ENCODE data around the gene MRPL12. TPM values are rescaled to one million over a fixed set of nuclear protein-coding genes. Genes with fewer than 3 reads are reported as not detected.
A peak's percentile ranks its signal among the peaks of the same experiment; 100 is the strongest.

The MRPL12 gene
- total and polyA plus RNA-seq, 2 of the 13 experiments (the other 11 are each of a cell fraction or from before 2014, with no cell fraction given): 39.1 to 94.1 TPM

DNA sequence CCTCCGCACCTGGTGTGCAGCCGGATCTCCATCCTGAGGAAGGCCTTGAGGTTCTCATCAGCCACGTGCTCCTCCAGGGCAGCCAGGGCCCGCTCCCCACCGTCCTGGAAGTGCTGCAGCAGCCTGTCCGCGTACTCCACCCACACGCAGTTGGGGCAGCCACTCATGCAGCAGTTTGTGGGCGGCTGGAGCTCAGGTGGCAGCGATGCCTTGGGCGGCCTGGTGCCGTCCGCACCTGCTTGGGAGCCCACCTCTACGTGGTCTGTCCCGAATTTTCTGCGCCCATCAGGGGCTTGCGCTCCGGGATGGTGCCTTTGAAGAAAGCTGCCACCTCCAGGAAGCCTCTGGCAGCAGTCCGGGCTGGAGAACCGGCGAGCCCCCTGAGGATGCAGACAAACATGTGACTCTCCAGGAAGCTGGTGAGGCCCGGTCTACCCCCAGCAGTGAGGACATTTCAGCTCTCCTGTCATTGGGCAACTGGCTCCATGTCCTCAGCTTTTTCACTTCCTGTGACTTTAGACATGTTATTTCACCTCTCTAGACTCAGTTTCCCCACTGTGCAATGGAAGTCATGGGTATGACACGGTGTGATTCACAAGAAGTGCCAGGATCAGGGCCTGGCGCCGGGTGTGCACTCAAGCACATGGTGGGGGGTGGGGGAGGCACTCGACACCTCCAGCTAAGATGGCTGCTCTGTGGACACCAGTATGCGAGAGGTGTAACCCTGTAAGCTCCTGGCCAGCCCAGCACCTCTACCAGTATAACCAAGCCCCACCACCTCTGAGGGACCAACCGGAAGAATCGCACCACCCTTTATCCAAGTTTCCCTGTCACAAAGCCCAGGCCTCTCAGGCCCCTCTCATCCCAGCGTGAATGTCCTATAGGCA is 37.7 kb upstream of the MRPL12 start (continued):
- TF ChIP-seq DNMT1 (CRISPR knock-in tag; IDR thresholded peaks at IDR 0.05): peak; percentile 41; the same call in 1 of the 2 replicates
- TF ChIP-seq, protein P1, sequence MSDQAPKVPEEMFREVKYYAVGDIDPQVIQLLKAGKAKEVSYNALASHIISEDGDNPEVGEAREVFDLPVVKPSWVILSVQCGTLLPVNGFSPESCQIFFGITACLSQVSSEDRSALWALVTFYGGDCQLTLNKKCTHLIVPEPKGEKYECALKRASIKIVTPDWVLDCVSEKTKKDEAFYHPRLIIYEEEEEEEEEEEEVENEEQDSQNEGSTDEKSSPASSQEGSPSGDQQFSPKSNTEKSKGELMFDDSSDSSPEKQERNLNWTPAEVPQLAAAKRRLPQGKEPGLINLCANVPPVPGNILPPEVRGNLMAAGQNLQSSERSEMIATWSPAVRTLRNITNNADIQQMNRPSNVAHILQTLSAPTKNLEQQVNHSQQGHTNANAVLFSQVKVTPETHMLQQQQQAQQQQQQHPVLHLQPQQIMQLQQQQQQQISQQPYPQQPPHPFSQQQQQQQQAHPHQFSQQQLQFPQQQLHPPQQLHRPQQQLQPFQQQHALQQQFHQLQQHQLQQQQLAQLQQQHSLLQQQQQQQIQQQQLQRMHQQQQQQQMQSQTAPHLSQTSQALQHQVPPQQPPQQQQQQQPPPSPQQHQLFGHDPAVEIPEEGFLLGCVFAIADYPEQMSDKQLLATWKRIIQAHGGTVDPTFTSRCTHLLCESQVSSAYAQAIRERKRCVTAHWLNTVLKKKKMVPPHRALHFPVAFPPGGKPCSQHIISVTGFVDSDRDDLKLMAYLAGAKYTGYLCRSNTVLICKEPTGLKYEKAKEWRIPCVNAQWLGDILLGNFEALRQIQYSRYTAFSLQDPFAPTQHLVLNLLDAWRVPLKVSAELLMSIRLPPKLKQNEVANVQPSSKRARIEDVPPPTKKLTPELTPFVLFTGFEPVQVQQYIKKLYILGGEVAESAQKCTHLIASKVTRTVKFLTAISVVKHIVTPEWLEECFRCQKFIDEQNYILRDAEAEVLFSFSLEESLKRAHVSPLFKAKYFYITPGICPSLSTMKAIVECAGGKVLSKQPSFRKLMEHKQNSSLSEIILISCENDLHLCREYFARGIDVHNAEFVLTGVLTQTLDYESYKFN (CRISPR knock-in tag; conservative IDR thresholded peaks at IDR 0.05): no peak; the same call in 1 of the 2 replicates
- TF ChIP-seq SYNCRIP (IDR thresholded peaks at IDR 0.05; ENCODE audit: insufficient read depth, low read depth, low read length): no peak
- TF ChIP-seq, protein P2, sequence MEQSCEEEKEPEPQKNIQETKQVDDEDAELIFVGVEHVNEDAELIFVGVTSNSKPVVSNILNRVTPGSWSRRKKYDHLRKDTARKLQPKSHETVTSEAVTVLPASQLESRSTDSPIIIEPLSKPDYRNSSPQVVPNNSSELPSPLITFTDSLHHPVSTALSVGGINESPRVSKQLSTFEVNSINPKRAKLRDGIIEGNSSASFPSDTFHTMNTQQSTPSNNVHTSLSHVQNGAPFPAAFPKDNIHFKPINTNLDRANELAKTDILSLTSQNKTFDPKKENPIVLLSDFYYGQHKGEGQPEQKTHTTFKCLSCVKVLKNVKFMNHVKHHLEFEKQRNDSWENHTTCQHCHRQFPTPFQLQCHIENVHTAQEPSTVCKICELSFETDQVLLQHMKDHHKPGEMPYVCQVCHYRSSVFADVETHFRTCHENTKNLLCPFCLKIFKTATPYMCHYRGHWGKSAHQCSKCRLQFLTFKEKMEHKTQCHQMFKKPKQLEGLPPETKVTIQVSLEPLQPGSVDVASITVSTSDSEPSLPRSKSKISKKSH (CRISPR knock-in tag; IDR thresholded peaks at IDR 0.05; ENCODE audit: borderline replicate concordance): no peak
- peak; percentile 74; the same call in 1 of the 2 replicates for TF ChIP-seq ZC3H4 (CRISPR knock-in tag; IDR thresholded peaks at IDR 0.05; ENCODE audit: borderline replicate concordance)
- TF ChIP-seq KDM2A (CRISPR knock-in tag; IDR thresholded peaks at IDR 0.05; ENCODE audit: borderline replicate concordance, low read depth): no peak
- no peak for TF ChIP-seq FOXK1 (CRISPR knock-in tag; IDR thresholded peaks at IDR 0.05; ENCODE audit: borderline replicate concordance, low read depth)
- no peak for TF ChIP-seq GATA4 (IDR thresholded peaks at IDR 0.05; ENCODE audit: borderline replicate concordance, low read depth)
- TF ChIP-seq HMG20B (CRISPR knock-in tag; conservative IDR thresholded peaks at IDR 0.05): no peak
- TF ChIP-seq, protein P3, sequence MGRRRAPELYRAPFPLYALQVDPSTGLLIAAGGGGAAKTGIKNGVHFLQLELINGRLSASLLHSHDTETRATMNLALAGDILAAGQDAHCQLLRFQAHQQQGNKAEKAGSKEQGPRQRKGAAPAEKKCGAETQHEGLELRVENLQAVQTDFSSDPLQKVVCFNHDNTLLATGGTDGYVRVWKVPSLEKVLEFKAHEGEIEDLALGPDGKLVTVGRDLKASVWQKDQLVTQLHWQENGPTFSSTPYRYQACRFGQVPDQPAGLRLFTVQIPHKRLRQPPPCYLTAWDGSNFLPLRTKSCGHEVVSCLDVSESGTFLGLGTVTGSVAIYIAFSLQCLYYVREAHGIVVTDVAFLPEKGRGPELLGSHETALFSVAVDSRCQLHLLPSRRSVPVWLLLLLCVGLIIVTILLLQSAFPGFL (CRISPR knock-in tag; IDR thresholded peaks at IDR 0.05): no peak
- no peak for TF ChIP-seq STAG1 (CRISPR knock-in tag; IDR thresholded peaks at IDR 0.05)
- no peak for TF ChIP-seq SRSF9 (IDR thresholded peaks at IDR 0.05; ENCODE audit: borderline replicate concordance, insufficient read depth, low read depth, low read length, poor library complexity, severe bottlenecking)
- TF ChIP-seq, protein P4, sequence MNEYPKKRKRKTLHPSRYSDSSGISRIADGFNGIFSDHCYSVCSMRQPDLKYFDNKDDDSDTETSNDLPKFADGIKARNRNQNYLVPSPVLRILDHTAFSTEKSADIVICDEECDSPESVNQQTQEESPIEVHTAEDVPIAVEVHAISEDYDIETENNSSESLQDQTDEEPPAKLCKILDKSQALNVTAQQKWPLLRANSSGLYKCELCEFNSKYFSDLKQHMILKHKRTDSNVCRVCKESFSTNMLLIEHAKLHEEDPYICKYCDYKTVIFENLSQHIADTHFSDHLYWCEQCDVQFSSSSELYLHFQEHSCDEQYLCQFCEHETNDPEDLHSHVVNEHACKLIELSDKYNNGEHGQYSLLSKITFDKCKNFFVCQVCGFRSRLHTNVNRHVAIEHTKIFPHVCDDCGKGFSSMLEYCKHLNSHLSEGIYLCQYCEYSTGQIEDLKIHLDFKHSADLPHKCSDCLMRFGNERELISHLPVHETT (CRISPR knock-in tag; conservative IDR thresholded peaks at IDR 0.05): no peak
- TF ChIP-seq, protein P5, sequence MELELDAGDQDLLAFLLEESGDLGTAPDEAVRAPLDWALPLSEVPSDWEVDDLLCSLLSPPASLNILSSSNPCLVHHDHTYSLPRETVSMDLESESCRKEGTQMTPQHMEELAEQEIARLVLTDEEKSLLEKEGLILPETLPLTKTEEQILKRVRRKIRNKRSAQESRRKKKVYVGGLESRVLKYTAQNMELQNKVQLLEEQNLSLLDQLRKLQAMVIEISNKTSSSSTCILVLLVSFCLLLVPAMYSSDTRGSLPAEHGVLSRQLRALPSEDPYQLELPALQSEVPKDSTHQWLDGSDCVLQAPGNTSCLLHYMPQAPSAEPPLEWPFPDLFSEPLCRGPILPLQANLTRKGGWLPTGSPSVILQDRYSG (CRISPR knock-in tag; IDR thresholded peaks at IDR 0.05): no peak
- TF ChIP-seq, protein P6, sequence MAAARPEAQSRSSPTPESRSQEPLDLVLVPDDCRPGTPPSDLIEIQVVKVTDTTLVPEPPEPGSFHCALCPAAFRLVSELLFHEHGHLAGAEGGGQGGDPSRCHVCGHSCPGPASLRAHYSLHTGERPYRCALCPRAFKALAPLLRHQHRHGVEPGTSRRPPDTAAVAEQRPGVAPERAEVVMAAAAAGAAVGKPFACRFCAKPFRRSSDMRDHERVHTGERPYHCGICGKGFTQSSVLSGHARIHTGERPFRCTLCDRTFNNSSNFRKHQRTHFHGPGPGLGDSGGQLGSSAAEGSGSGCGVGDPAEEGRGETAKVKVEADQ (CRISPR knock-in tag; IDR thresholded peaks at IDR 0.05; ENCODE audit: borderline replicate concordance): no peak
- TF ChIP-seq, protein P7, sequence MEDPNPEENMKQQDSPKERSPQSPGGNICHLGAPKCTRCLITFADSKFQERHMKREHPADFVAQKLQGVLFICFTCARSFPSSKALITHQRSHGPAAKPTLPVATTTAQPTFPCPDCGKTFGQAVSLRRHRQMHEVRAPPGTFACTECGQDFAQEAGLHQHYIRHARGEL (CRISPR knock-in tag; IDR thresholded peaks at IDR 0.05): no peak

Measured in HepG2 (cell line).